Stimulated activated CD8-positive, alpha-beta memory T cell treated with anti-CD3 and anti-CD28 coated beads, Interleukin-4, amount 100 ng/mL, for 48 hours (primary cell): ENCODE data around the gene GREM2.
A peak's percentile ranks its signal among the peaks of the same experiment; 100 is the strongest.

Experiments
- DNase-seq: peaks from one replicate; pipeline ENCODE4 v3.0.0-alpha.2; 2020

GREM2 gene

GRCh38 chr1:240611619-240612480, at the start of gene GREM2:
Gene GREM2, minus strand, starts transcription at chr1:240612155. Its CDS starts 118,680 bp downstream, at chr1:240493475.
- DNase-seq, result peak; percentile 44

- no peak for DNase-seq
These were observed 46.5 kb upstream of the GREM2 start for GRCh38 chr1:240658312-240658960.

GRCh38 chr1:240656531-240656930, 44.6 kb upstream of the GREM2 start:
- DNase-seq, result no peak

GRCh38 chr1:240652961-240653409, 41.0 kb upstream of the GREM2 start:
- DNase-seq, result no peak

- DNase-seq, result no peak
These were observed 40.6 kb upstream of the GREM2 start for GRCh38 chr1:240652549-240652948.

- DNase-seq, result no peak
These were observed 38.9 kb upstream of the GREM2 start for GRCh38 chr1:240650877-240651276.

- DNase-seq, result no peak
These were observed 38.1 kb upstream of the GREM2 start for GRCh38 chr1:240649733-240650721.

GRCh38 chr1:240646571-240647240, 34.8 kb upstream of the GREM2 start:
- no peak for DNase-seq

- DNase-seq, result no peak
These were observed 32.8 kb upstream of the GREM2 start for GRCh38 chr1:240644732-240645131.

- DNase-seq, result no peak
These were observed 23.7 kb upstream of the GREM2 start for GRCh38 chr1:240635466-240636256.

- no peak for DNase-seq
These were observed 18.5 kb upstream of the GREM2 start for GRCh38 chr1:240630409-240630808.

GRCh38 chr1:240621249-240621648, 9.3 kb upstream of the GREM2 start:
- no peak for DNase-seq

GRCh38 chr1:240619906-240620621, 8.1 kb upstream of the GREM2 start:
- no peak for DNase-seq

- no peak for DNase-seq
These were observed 7.4 kb upstream of the GREM2 start for GRCh38 chr1:240619357-240619756.

- no peak for DNase-seq
These were observed 7.0 kb upstream of the GREM2 start for GRCh38 chr1:240618946-240619345.

- DNase-seq, result no peak
These were observed 4.1 kb upstream of the GREM2 start for GRCh38 chr1:240616018-240616417.

GRCh38 chr1:240613356-240614142, 1.6 kb upstream of the GREM2 start:
- no peak for DNase-seq

GRCh38 chr1:240612811-240613210, 856 bp upstream of the GREM2 start:
- DNase-seq, result no peak

GRCh38 chr1:240611228-240611618, 732 bp downstream of the GREM2 start:
- no peak for DNase-seq

GRCh38 chr1:240610636-240611035, 1.3 kb downstream of the GREM2 start:
- no peak for DNase-seq
